ENCODE data around the gene MFGE8.

MFGE8 gene

DNA sequence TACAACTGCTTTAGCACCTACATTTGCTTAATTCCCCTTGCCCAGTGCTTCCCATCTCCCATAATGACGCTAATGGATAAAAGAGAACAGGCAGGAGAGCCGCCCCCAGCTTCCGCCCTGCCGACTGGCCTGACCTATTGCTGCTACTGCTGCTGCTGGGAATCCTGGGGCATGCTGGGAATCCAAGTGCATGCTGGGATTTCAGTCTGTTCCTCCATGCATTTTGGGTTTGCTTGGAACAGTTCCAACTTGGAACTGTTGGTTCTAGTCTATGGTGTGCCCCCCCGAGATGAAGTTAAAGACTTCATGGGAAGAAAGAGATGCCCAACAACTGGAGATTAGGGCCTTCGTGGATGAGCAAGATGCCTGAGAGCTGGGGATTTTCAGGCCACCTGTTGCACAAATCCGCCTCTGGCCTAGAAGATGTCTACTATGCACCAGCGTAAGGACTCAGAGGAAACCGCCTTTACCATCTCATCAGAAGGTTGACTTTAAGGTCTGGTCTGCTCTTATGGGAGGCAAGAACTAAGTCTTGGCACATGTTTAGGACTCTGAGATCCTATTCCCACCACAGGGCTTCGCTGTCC lies 46.8 kb downstream of the MFGE8 start:
- DNase-seq = no peak

DNA sequence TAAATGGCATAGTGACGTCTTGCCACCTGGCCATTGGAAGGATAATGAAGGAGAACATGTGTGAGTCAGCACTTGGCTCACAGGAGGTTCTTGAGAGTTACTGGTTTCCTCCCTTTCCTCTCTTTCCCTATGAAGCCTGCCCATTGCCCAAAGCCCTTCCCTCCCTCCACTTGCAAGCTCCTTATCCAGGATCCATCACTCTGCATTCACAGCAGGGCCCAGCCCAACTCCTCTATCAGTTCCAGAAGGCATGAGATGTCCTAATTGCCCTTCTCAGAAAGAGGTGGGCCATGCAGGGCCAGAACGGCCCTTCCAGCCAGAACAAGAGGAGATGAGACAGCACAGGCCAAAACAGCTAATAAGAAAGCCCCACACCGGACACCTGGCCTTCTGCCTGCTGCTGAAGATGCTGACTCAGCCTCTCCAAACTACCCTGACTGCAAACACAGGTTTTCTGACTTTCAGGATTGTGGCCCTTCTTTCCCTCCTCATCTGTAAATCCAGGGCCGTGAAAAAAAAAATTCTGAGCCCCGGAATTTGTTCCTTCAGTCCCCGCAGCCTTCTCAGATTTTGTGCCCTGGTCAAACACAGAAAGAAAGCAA lies 47.6 kb downstream of the MFGE8 start:
- no peak for DNase-seq

DNA sequence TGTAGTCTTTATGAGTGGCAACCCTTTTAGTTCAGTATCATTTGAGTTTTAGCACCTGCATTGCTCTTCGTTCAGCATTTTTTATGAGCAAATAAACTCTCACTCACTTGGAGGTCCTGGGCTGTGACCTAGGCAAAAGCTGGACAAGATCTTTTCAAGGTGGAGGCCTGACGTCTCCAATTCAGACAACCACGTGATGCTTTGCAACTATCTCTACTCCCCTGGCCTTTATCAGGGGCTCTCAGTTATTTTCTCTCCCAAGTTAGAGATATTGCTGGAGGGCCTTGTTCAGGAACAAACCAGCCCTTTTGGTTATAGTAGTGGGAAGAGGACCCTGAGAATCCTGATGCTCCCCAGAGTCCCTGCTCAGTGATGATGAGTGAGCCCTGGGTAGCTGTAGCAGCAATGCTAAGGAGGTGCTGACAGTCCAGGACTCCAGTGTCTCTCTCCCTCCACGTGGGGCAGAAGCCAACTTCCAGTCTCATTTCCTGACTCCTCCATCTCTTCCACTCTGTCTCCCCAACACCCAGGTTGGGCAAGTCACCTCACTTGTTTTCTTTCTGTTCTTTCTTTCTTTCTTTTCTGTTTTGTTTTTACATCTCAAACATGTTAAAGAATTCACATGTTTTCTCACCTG lies 48.2 kb downstream of the MFGE8 start:
- no peak for DNase-seq

DNA sequence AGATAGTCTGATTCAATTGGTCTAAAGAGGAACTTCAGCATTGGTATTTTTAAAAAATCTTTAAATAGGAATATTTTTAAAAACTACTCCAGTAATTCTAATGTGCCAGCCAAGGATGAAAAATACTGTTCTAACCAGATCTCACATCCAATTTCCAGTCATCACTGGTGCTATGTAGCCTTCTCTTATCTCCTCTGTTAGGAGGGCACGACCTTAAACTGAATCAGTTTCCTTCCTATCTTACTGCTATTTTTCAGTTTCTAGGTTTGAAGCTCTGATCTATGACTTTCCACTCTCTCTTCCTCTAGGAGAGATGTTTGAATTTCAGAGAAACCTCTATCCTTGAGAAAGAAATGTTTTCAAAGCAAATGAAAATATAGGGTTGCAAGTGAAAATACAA lies 49.8 kb downstream of the MFGE8 start:
- DNase-seq = no peak

DNA sequence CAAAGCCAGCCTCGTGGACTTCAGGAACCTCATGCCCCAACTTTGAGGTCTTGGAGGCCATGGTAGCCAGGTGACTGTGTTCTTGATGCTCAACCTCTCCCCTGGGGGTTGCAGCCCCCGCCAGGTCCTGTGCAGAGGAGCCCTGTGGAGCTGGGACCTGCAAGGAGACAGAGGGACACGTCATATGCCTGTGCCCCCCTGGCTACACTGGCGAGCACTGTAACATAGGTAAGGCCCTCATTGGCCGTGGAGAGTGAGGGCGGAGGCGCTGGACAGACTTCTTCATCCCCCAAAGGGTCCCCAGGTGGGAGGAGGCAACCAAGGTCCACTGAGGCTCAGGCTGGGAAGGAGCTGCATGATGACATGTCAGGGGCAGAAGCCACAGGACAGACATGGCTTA lies 53.0 kb downstream of the MFGE8 start:
- no peak for DNase-seq

DNA sequence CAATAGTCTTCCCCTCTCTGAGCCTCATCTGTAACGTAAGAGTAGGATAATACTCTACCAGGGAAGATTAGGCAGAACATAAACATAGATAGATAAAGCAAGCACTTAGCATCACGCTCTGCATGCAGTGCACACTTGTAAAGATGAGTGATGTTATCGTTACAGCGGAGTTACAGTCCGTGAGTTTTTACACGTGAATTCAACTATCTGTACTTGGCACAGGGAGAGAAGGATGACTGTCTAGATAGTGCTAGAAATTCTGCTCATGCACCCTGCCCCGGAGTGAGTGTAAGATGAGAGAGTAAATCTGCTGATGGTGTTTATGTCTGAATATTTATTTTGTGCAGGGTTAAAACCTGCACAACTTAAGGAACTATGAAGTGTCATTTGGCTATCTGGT lies 53.6 kb downstream of the MFGE8 start:
- no peak for DNase-seq

DNA sequence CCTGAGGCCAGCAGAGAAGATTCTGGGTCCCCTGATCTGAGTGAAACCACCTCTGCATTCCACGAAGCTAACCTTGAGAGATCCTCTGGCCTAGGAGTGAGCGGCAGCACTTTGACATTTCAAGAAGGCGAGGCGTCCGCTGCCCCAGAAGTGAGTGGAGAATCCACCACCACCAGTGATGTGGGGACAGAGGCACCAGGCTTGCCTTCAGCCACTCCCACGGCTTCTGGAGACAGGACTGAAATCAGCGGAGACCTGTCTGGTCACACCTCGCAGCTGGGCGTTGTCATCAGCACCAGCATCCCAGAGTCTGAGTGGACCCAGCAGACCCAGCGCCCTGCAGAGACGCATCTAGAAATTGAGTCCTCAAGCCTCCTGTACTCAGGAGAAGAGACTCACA lies 54.2 kb downstream of the MFGE8 start:
- DNase-seq = no peak

DNA sequence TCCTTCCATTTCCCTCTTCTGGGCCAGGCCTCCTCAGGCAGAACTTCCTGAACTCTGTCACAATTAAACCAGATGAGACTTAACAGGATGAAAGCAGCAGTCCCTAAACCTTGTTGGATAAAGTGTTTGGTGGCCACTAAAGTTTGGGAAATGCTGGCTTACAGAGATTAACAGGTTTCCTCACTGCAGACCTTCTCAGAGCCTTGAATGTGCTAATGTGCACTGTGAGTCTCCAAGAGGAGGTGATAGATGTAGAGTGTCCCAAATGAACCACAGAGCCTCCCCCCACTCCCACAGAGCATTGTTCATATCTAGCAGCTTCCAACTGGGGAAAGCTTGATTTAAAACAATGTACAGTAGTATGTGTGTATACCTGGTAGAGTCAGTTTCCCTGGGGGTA lies 60.7 kb downstream of the MFGE8 start:
- DNase-seq = no peak

DNA sequence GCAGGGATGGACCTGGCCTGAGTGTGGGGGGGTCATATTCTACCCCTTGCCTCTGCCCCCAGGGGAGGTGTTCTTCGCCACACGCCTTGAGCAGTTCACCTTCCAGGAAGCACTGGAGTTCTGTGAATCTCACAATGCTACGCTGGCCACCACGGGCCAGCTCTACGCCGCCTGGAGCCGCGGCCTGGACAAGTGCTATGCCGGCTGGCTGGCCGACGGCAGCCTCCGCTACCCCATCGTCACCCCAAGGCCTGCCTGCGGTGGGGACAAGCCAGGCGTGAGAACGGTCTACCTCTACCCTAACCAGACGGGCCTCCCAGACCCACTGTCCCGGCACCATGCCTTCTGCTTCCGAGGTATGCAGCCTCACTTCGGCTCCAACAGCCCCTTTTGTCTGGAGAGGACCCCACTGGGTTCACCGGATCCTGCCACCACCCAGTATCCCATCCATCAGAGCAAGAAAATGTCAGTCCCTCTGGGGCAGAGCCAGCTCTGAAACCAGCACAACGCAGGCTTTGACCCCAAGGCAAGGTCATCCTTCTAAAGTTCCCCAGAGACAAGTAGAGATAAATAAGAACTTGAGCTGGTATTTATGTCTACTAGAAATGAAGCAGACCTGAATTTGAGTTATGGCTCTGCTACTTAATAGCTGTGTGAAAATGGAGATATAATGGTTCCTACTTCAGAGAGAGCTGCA lies 63.7 kb downstream of the MFGE8 start:
- no peak for DNase-seq
